BE2C (cell line): ENCODE data around the gene BMP10. TPM values are rescaled to one million over a fixed set of nuclear protein-coding genes. Genes with fewer than 3 reads are reported as not detected.

Experiments used
- DNase-seq: peaks from one replicate; pipeline ENCODE4 v3.0.0-alpha.2; 2020
- H3K27me3 ChIP-seq: fragments of 250-450 bp; sonication (Bioruptor Pico); 2 replicates; pipeline ENCODE4 v1.5.1; 2020; ENCODE audit warnings: mild to moderate bottlenecking
- H3K36me3 ChIP-seq: fragments of 250-450 bp; sonication (Bioruptor Pico); 2 replicates; pipeline ENCODE4 v1.5.1; 2020; ENCODE audit warnings: mild to moderate bottlenecking
- H3K4me1 ChIP-seq: fragments of 250-450 bp; sonication (Bioruptor Pico); 2 replicates; pipeline ENCODE4 v1.5.1; 2020
- H3K4me3 ChIP-seq: 2 replicates; pipeline ENCODE4 v1.5.1; 2011; ENCODE audit warnings: low read depth, low read length
- H3K9me3 ChIP-seq: fragments of 250-450 bp; sonication (Bioruptor Pico); 2 replicates; pipeline ENCODE4 v1.5.1; 2020
- polyA plus RNA-seq: library from polyadenylated mRNA; unstranded; fragments of >200 nt; gene quantifications from one replicate; pipeline ENCODE4 v1.2.1, GENCODE V29; 2012; ENCODE audit warnings: low read depth, missing spikeins; ENCODE audit not compliant: insufficient read length, insufficient read depth
- TF ChIP-seq, protein P1 (sequence below): IDR thresholded peaks from 2 replicates; pipeline ENCODE4 v1.5.1; 2012; ENCODE audit warnings: mild to moderate bottlenecking, low read depth, low read length

Gene BMP10, protein sequence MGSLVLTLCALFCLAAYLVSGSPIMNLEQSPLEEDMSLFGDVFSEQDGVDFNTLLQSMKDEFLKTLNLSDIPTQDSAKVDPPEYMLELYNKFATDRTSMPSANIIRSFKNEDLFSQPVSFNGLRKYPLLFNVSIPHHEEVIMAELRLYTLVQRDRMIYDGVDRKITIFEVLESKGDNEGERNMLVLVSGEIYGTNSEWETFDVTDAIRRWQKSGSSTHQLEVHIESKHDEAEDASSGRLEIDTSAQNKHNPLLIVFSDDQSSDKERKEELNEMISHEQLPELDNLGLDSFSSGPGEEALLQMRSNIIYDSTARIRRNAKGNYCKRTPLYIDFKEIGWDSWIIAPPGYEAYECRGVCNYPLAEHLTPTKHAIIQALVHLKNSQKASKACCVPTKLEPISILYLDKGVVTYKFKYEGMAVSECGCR
- not detected for polyA plus RNA-seq

DNA sequence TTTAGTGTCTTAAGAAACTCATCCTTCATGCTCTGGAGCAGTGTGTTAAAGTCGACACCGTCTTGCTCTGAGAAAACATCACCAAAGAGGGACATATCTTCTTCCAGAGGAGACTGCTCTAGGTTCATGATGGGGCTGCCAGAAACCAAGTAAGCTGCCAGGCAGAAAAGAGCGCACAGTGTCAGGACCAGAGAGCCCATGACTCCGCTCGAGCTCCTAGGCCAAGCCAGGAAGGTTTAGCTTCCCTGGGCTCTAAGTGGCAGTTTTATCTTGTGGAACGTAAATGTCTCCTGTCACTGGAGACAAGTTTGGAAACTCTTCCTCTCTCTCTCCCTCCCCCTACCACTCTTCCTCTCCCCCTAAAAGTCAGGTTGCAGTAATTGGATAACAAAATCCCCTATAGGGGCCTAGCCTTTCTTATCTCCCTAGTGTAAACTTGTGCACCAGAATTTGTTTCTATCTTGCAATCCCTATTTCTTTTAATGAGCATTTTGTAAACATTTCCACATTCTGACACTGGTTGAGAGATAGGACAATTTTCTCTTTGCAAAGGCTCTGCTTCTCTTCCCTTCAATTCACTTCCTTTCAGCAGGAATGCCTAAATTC is at the start of gene BMP10:
Gene BMP10, minus strand, starts transcription at position 239 of the 606 bp plus-strand sequence. Its CDS starts 39 bp downstream, at position 200.
- TF ChIP-seq, protein P1, sequence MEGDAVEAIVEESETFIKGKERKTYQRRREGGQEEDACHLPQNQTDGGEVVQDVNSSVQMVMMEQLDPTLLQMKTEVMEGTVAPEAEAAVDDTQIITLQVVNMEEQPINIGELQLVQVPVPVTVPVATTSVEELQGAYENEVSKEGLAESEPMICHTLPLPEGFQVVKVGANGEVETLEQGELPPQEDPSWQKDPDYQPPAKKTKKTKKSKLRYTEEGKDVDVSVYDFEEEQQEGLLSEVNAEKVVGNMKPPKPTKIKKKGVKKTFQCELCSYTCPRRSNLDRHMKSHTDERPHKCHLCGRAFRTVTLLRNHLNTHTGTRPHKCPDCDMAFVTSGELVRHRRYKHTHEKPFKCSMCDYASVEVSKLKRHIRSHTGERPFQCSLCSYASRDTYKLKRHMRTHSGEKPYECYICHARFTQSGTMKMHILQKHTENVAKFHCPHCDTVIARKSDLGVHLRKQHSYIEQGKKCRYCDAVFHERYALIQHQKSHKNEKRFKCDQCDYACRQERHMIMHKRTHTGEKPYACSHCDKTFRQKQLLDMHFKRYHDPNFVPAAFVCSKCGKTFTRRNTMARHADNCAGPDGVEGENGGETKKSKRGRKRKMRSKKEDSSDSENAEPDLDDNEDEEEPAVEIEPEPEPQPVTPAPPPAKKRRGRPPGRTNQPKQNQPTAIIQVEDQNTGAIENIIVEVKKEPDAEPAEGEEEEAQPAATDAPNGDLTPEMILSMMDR: no peak
- H3K9me3 ChIP-seq: no peaks in the 10 kb centered on the region
- no peak within 1 kb of the TSS for H3K4me3 ChIP-seq
- no peaks in the 10 kb centered on the region for H3K27me3 ChIP-seq
- H3K36me3 ChIP-seq: no peaks in the 10 kb centered on the region
- H3K4me1 ChIP-seq: no peaks in the 10 kb centered on the region
- no peak for DNase-seq

DNA sequence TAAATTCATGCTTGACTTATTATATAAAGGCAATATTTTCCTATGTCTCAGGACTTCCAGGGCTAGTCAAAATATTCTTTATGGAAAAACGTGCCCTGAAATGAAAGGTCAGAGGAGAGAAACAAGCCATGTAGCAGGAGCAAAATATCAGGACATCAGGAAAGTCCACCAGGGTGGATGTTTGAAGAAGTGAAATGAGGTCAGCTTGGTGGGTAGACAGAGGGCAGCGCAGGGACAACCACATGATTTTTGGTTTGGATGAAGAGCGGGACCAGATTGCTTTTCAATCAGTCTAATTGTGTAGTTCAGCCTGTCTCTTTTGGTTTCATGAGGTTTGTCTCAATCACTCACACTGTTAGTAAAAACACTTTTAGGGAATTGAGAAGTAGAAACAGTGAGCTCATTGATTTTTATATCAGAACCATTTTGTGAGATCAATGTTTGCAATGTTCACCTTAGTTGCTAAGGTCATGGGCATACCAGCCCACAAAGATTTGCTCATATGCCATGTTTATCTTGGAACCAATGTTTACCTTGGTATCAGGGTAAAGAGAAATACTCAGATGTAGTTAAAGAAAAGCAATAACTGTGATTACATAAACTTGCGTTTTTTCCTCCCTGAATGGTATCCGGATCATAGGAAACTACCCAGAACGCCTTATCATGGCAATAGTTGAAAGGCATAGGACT is 49.4 kb upstream of the BMP10 start:
- DNase-seq: no peak
- Histone ChIP-seq H3K4me3 (no peak overlapping the region), H3K27me3 (no peaks in the 10 kb centered on the region), H3K4me1 (no peaks in the 10 kb centered on the region), H3K36me3 (no peaks in the 10 kb centered on the region), H3K9me3 (no peaks in the 10 kb centered on the region)
- TF ChIP-seq, protein P1: no peak

DNA sequence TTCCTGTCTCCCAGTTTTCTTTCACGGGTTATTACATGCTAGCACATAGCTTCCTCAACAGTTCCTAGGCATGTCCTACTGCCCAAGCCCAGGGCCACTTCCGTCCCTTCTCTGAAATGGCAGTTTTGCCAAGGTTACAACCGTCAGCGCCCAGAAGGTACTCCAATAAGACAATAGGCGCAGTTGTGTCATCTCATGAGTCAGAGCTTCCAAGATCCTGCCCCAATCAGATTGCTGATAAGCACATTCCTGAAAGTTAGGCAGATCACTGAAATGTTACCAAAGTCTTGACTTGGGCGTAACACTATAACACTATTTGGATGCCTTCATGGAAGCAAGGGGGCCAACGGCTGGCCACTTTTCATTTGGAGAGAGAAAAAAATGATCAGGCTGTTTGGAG is 47.3 kb upstream of the BMP10 start:
- Histone ChIP-seq H3K27me3 (no peaks in the 10 kb centered on the region), H3K9me3 (no peaks in the 10 kb centered on the region), H3K4me3 (no peak overlapping the region), H3K4me1 (no peaks in the 10 kb centered on the region), H3K36me3 (no peaks in the 10 kb centered on the region)
- no peak for DNase-seq
- TF ChIP-seq, protein P1: no peak

DNA sequence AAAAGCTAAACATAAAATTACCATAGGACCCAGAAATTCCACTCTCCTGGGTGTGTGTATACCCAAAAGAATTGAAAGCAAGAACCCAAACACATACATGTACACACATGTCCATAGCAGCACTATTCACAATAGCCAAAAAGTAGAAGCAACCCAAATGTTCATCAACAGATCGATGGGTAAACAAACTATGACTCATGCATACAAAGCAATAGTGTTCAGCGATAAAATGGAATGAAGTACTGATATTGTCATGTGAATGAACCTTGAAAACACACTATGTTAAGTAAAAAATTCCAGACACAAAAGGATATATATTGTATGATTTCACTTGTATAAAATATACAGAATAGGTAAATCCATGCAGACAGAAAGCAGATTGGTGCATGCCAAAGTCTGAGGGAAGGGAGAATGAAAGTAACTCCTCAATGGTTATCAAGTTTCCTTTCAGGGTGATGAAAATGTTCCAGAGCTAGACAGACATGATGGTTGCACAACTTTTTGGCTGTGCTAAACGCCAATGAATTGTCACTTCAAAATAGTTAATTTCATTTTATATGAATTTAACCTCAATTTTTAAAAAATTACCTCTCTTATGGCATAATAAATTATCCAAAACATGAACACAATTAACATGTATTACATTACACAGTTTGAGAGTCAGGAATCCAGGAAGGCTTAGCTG is 46.0 kb upstream of the BMP10 start:
- no peak for DNase-seq
- no peaks in the 10 kb centered on the region for H3K36me3 ChIP-seq
- no peaks in the 10 kb centered on the region for H3K9me3 ChIP-seq
- TF ChIP-seq, protein P1: no peak
- H3K4me1 ChIP-seq: no peaks in the 10 kb centered on the region
- H3K27me3 ChIP-seq: no peaks in the 10 kb centered on the region
- no peak overlapping the region for H3K4me3 ChIP-seq

DNA sequence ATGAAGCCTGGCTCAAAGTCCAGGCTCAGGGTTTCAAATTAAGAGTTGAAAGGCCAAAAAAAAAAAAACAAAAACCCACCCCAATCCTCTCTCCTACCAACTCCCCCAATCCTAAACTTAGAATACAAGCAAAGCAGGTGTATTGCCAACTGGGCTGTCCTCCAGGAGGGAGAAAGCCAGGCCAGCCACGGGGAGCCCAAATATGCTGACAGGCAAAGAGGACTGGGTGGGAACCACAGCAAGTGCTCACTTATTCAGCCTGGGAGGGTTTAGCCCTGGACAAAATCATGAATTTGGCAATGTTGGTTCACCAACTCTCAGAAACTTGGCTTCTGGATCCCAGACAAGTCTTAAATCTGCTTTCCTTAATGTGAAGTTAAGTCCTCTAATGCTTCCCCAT is 45.0 kb upstream of the BMP10 start:
- Histone ChIP-seq H3K4me1 (no peaks in the 10 kb centered on the region), H3K9me3 (no peaks in the 10 kb centered on the region), H3K27me3 (no peaks in the 10 kb centered on the region), H3K36me3 (no peaks in the 10 kb centered on the region), H3K4me3 (no peak overlapping the region)
- TF ChIP-seq, protein P1: no peak
- DNase-seq: no peak
